Fibroblast of lung (primary cell): Measurements from ENCODE around the gene ZNF681.

Experiments used
- CTCF ChIP-seq, 2 donors: IDR thresholded peaks in 1 of 2; conservative IDR thresholded peaks in 1 of 2; 1 replicate in 1 of 2; 2 replicates in 1 of 2; pipeline ENCODE4 v1.5.1; 2011 to 2012; ENCODE audit warnings: low read length in 2 of 2, control low read depth in 1 of 2, inconsistent platforms in 1 of 2, low read depth in 1 of 2, mild to moderate bottlenecking in 1 of 2
- EZH2 ChIP-seq: IDR thresholded peaks from 2 replicates; pipeline ENCODE4 v1.5.1; 2012; ENCODE audit warnings: low read length, control low read depth, mild to moderate bottlenecking; ENCODE audit errors: missing control alignments

GRCh38 chr19:23802290-23802689 is 43.6 kb upstream of the ZNF681 start:
- TF ChIP-seq CTCF (conservative IDR thresholded peaks at IDR 0.05 in 1 of 2, IDR thresholded peaks at IDR 0.05 in 1 of 2; ENCODE audit: low read depth in 1 of 2, low read length in 2 of 2) (no peak), EZH2 (no peak)
